Breast epithelium (tissue), 4 donors: Measurements from ENCODE around the gene SEMA4D. TPM values are rescaled to one million over a fixed set of nuclear protein-coding genes. Genes with fewer than 3 reads are reported as not detected.
"Not testable (repeated sequence)": the region's sequence is repeated elsewhere in the genome, so short reads cannot be mapped to it uniquely, and the experiment has no call there.

Source experiments
- DNase-seq, 2 donors: peaks; one replicate each; pipeline ENCODE4 v3.0.0-alpha.2; 2019; ENCODE audit warnings: low spot score in 2 of 2
- H3K27ac ChIP-seq, 2 donors: fragments of 200-600 bp; sonication (generic) in 1 of 2; one replicate each; pipeline ENCODE4 v1.5.1; 2016 to 2019; ENCODE audit warnings: mild to moderate bottlenecking in 1 of 2
- H3K27me3 ChIP-seq, 2 donors: fragments of 200-600 bp; sonication (generic) in 1 of 2; one replicate each; pipeline versions ENCODE4 v1.5.1 to v1.6.0; 2017 to 2019; ENCODE audit warnings: control low read depth in 1 of 2, mild to moderate bottlenecking in 1 of 2
- H3K36me3 ChIP-seq: fragments of 200-600 bp; one replicate; pipeline ENCODE4 v1.5.1; 2019
- H3K4me1 ChIP-seq, 2 donors: fragments of 200-600 bp; sonication (generic); one replicate each; pipeline ENCODE4 v1.5.1; 2016 to 2019; ENCODE audit warnings: control low read depth in 1 of 2
- H3K4me3 ChIP-seq, 3 donors: fragments of 200-600 bp; sonication (generic); 1 replicate in 2 of 3; 2 replicates in 1 of 3; pipeline ENCODE4 v1.5.1; 2016 to 2019; ENCODE audit warnings: mild to moderate bottlenecking in 3 of 3, moderate library complexity in 2 of 3
- H3K9me3 ChIP-seq, 2 donors: fragments of 200-600 bp; sonication (generic) in 1 of 2; one replicate each; pipeline ENCODE4 v1.5.1; 2016 to 2019; ENCODE audit warnings: control low read depth in 1 of 2
- CTCF ChIP-seq, 3 donors: fragments of 450-650 bp; IDR thresholded peaks; one replicate each; pipeline ENCODE4 v1.5.1; 2016 to 2017; ENCODE audit warnings: antibody characterized with exemption in 3 of 3, mild to moderate bottlenecking in 3 of 3, moderate library complexity in 3 of 3
- POLR2A ChIP-seq: fragments of 450-650 bp; IDR thresholded peaks from one replicate; pipeline ENCODE4 v1.6.1; 2016; ENCODE audit warnings: antibody characterized with exemption, mild to moderate bottlenecking, moderate library complexity
- POLR2AphosphoS5 ChIP-seq, 3 donors: sonication (generic); formaldehyde crosslinking; IDR thresholded peaks; one replicate each; pipeline ENCODE4 v1.6.1; 2017; ENCODE audit warnings: antibody characterized with exemption in 3 of 3
- intact Hi-C: fragments of 100-400 bp; cut with DNase I; formaldehyde crosslinking; loops from one replicate; pipeline ENCODE4 v1.15.1; 2023; ENCODE audit warnings: low total_unique reads
- total RNA-seq, 3 donors: library from RNA; depleted of rRNA; stranded (reverse); fragments of >200 nt; gene quantifications; one replicate each; pipeline ENCODE4 v1.1.0, GENCODE V29; 2016

Gene SEMA4D
- total RNA-seq, 3 donors from 2014 or later: 9.9 to 24.6 (median 16.1) TPM

GRCh38 chr9:89475891-89476440 lies 21.9 kb downstream of the SEMA4D start:
- intact Hi-C loops: no loop called here
- Histone ChIP-seq H3K4me1 (no peaks in the 10 kb centered on the region), H3K27ac (no peak overlapping the region), H3K4me3 (no peak overlapping the region), H3K27me3 (no peaks in the 10 kb centered on the region), H3K9me3 (peaks cover 0 to 4% of the 10 kb centered on the region in 2 donors), H3K36me3 (no peaks in the 10 kb centered on the region)
- DNase-seq: no peak
- TF ChIP-seq POLR2A: no peak
- TF ChIP-seq CTCF (IDR thresholded peaks at IDR 0.05): no peak
- no peak for TF ChIP-seq POLR2AphosphoS5 (IDR thresholded peaks at IDR 0.05)

DNA sequence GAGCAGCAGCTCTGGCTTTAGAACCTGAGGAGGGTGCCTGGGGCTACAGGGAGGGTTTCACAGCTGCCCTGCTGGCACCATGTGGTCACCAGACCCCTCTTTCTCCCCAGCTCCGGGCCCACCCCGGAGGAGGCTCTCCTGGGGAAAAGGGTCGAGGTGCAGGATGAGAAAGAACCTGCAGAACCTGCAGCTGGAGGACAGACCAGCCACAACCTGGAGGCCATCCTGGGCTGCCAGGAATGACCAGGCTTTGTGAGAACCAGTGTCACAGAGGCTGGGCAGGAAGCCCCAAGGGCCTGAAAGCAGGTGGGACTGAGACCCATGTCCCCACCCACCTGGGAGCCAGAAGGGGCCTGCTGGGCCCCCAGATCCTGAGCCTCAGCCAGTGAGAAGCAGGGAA lies 23.0 kb downstream of the SEMA4D start:
- intact Hi-C loops: no loop called here
- DNase-seq: no peak
- TF ChIP-seq POLR2AphosphoS5 (IDR thresholded peaks at IDR 0.05) (no peak), CTCF (IDR thresholded peaks at IDR 0.05) (no peak), POLR2A (no peak)
- Histone ChIP-seq H3K27me3 (no peaks in the 10 kb centered on the region), H3K36me3 (no peaks in the 10 kb centered on the region), H3K27ac (peak overlapping the region in 1 of 2 donors; percentile 14), H3K4me3 (no peak overlapping the region), H3K9me3 (peaks cover 0 to 4% of the 10 kb centered on the region in 2 donors), H3K4me1 (no peaks in the 10 kb centered on the region)

GRCh38 chr9:89473762-89474469 lies 24.0 kb downstream of the SEMA4D start:
- no peak overlapping the region for H3K4me3 ChIP-seq
- intact Hi-C loops: no loop called here
- no peaks in the 10 kb centered on the region for H3K4me1 ChIP-seq
- DNase-seq: no peak
- no peaks in the 10 kb centered on the region for H3K27me3 ChIP-seq
- peaks cover 0 to 1% of the 10 kb centered on the region in 2 donors for H3K9me3 ChIP-seq
- H3K36me3 ChIP-seq: no peaks in the 10 kb centered on the region
- TF ChIP-seq POLR2AphosphoS5 (IDR thresholded peaks at IDR 0.05): no peak
- TF ChIP-seq CTCF (IDR thresholded peaks at IDR 0.05): no peak
- TF ChIP-seq POLR2A: no peak
- H3K27ac ChIP-seq: no peak overlapping the region

DNA sequence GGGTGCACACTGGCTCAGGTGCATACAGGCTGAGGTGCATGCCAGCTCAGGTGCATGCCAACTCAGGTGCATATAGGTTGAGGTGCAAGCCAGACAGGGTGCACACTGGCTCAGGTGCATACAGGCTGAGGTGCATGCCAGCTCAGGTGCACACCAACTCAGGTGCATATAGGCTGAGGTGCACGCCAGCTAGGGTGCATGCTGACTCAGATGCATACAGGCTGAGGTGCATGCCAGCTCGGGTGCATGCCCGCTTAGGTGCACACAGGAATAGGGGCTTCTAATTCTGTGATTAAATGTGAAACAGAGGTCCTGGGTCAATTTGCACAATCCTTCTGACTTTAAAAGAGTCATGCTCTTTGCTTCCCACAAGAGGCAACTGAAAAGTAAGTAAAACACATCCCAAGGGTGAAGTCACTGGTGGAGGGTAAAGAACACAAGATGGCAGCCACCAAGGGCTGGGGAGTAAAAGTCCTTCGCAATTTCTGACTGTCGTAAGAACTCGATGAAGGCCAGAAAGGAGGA lies 26.1 kb downstream of the SEMA4D start:
- H3K27me3 ChIP-seq, H3K36me3 ChIP-seq, H3K4me3 ChIP-seq, H3K9me3 ChIP-seq, intact Hi-C loops, H3K4me1 ChIP-seq, H3K27ac ChIP-seq, DNase-seq: not testable (repeated sequence)

- intact Hi-C loops: no loop called here
- Histone ChIP-seq H3K27me3 (no peaks in the 10 kb centered on the region), H3K9me3 (no peaks in the 10 kb centered on the region), H3K27ac (no peak overlapping the region), H3K4me3 (no peak overlapping the region), H3K36me3 (no peaks in the 10 kb centered on the region), H3K4me1 (no peaks in the 10 kb centered on the region)
- no peak for DNase-seq
- TF ChIP-seq POLR2AphosphoS5 (IDR thresholded peaks at IDR 0.05) (no peak), POLR2A (no peak)
Measured at GRCh38 chr9:89471390-89471789, 26.5 kb downstream of the SEMA4D start.

GRCh38 chr9:89470224-89470839 lies 27.6 kb downstream of the SEMA4D start:
- no peak overlapping the region for H3K27ac ChIP-seq
- no peaks in the 10 kb centered on the region for H3K9me3 ChIP-seq
- intact Hi-C loops: no loop called here
- no peak for DNase-seq
- H3K4me3 ChIP-seq: no peak overlapping the region
- TF ChIP-seq POLR2AphosphoS5 (IDR thresholded peaks at IDR 0.05) (no peak), CTCF (IDR thresholded peaks at IDR 0.05) (no peak), POLR2A (no peak)
- no peaks in the 10 kb centered on the region for H3K27me3 ChIP-seq
- no peaks in the 10 kb centered on the region for H3K4me1 ChIP-seq
- no peaks in the 10 kb centered on the region for H3K36me3 ChIP-seq
